ENCODE data around the gene SLC25A36. TPM values are rescaled to one million over a fixed set of nuclear protein-coding genes. Genes with fewer than 3 reads are reported as not detected.
A peak's percentile ranks its signal among the peaks of the same experiment; 100 is the strongest.

The SLC25A36 gene
- total RNA-seq (100 to 1,000 TPM in 1 of 2 donors, 10 to 100 TPM in 1; 91.7 to 105 TPM), total RNA-seq (37.7 to 106 reads per million in 2 donors)

- DNase-seq (peak; percentile 88 to 90 (median 89)), ATAC-seq (peak; percentile 98)
- H3K4me1 Mint-ChIP-seq: peaks cover 17% of the 10 kb centered on the region
Observed at GRCh38 chr3:140941434-140942220, at the start of gene SLC25A36. SLC25A36 (plus strand) TSS chr3:140941836; CDS start chr3:140942055, 219 bp downstream.

GRCh38 chr3:140896997-140897396 is 44.6 kb upstream of the SLC25A36 start:
- ATAC-seq: no peak

More at GRCh38 chr3:140941434-140942220, at the start of gene SLC25A36:
- Mint-ChIP-seq H3K4me3 (peak within 1 kb of the TSS; percentile 97), H3K27ac (peak within 1 kb of the TSS; percentile 96), H3K27me3 (no peaks in the 10 kb centered on the region), H3K36me3 (ENCODE audit: low read depth) (no peaks in the 10 kb centered on the region)
- no peaks in the 10 kb centered on the region for H3K9me3 ChIP-seq (ENCODE audit: control insufficient read depth, low read length, poor library complexity, severe bottlenecking)

GRCh38 chr3:140898340-140899180 is 43.1 kb upstream of the SLC25A36 start:
- ATAC-seq (peak; percentile 68), DNase-seq (no peak)
- Mint-ChIP-seq H3K36me3 (ENCODE audit: low read depth) (peaks cover 2% of the 10 kb centered on the region), H3K27me3 (peaks cover 57% of the 10 kb centered on the region), H3K4me1 (peaks cover 3% of the 10 kb centered on the region), H3K4me3 (no peak overlapping the region), H3K27ac (no peak overlapping the region)
- no peaks in the 10 kb centered on the region for H3K9me3 ChIP-seq (ENCODE audit: control insufficient read depth, low read length, poor library complexity, severe bottlenecking)

More at GRCh38 chr3:140896997-140897396, 44.6 kb upstream of the SLC25A36 start:
- DNase-seq: no peak
- peaks cover 2% of the 10 kb centered on the region for H3K36me3 Mint-ChIP-seq (ENCODE audit: low read depth)
- no peak overlapping the region for H3K27ac Mint-ChIP-seq
- peaks cover 66% of the 10 kb centered on the region for H3K27me3 Mint-ChIP-seq
- H3K4me3 Mint-ChIP-seq: no peak overlapping the region
- H3K9me3 ChIP-seq (ENCODE audit: control insufficient read depth, low read length, poor library complexity, severe bottlenecking): no peaks in the 10 kb centered on the region
- peaks cover 3% of the 10 kb centered on the region for H3K4me1 Mint-ChIP-seq

- ATAC-seq (no peak), DNase-seq (no peak)
- Mint-ChIP-seq H3K27ac (no peak overlapping the region), H3K4me1 (peaks cover 3% of the 10 kb centered on the region), H3K36me3 (ENCODE audit: low read depth) (peaks cover 2% of the 10 kb centered on the region), H3K4me3 (no peak overlapping the region), H3K27me3 (peaks cover 49% of the 10 kb centered on the region)
- no peaks in the 10 kb centered on the region for H3K9me3 ChIP-seq (ENCODE audit: control insufficient read depth, low read length, poor library complexity, severe bottlenecking)
Observed at GRCh38 chr3:140899363-140899762, 42.3 kb upstream of the SLC25A36 start.

GRCh38 chr3:140902791-140903190 is 38.8 kb upstream of the SLC25A36 start:
- H3K27me3 Mint-ChIP-seq: peaks cover 34% of the 10 kb centered on the region
- ATAC-seq (no peak), DNase-seq (no peak)
- peaks cover 2% of the 10 kb centered on the region for H3K36me3 Mint-ChIP-seq (ENCODE audit: low read depth)
- H3K9me3 ChIP-seq (ENCODE audit: control insufficient read depth, low read length, poor library complexity, severe bottlenecking): no peaks in the 10 kb centered on the region
- peaks cover 3% of the 10 kb centered on the region for H3K4me1 Mint-ChIP-seq
- H3K27ac Mint-ChIP-seq: no peak overlapping the region
- H3K4me3 Mint-ChIP-seq: no peak overlapping the region

GRCh38 chr3:140903196-140903595 is 38.4 kb upstream of the SLC25A36 start:
- Mint-ChIP-seq H3K27me3 (peaks cover 32% of the 10 kb centered on the region), H3K27ac (no peak overlapping the region), H3K36me3 (ENCODE audit: low read depth) (peaks cover 2% of the 10 kb centered on the region), H3K4me3 (no peak overlapping the region), H3K4me1 (peaks cover 3% of the 10 kb centered on the region)
- ATAC-seq (no peak), DNase-seq (no peak)
- H3K9me3 ChIP-seq (ENCODE audit: control insufficient read depth, low read length, poor library complexity, severe bottlenecking): no peaks in the 10 kb centered on the region

- H3K36me3 Mint-ChIP-seq (ENCODE audit: low read depth): no peaks in the 10 kb centered on the region
- H3K27ac Mint-ChIP-seq: no peak overlapping the region
Observed at GRCh38 chr3:140904521-140904920, 37.1 kb upstream of the SLC25A36 start.

GRCh38 chr3:140905559-140905958 is 36.1 kb upstream of the SLC25A36 start:
- ATAC-seq (no peak), DNase-seq (no peak)
- Mint-ChIP-seq H3K27me3 (peaks cover 29% of the 10 kb centered on the region), H3K4me1 (no peaks in the 10 kb centered on the region), H3K27ac (no peak overlapping the region), H3K36me3 (ENCODE audit: low read depth) (no peaks in the 10 kb centered on the region), H3K4me3 (no peak overlapping the region)
- no peaks in the 10 kb centered on the region for H3K9me3 ChIP-seq (ENCODE audit: control insufficient read depth, low read length, poor library complexity, severe bottlenecking)

More at GRCh38 chr3:140904521-140904920, 37.1 kb upstream of the SLC25A36 start:
- ATAC-seq (no peak), DNase-seq (no peak)
- no peak overlapping the region for H3K4me3 Mint-ChIP-seq
- no peaks in the 10 kb centered on the region for H3K4me1 Mint-ChIP-seq
- peaks cover 29% of the 10 kb centered on the region for H3K27me3 Mint-ChIP-seq
- no peaks in the 10 kb centered on the region for H3K9me3 ChIP-seq (ENCODE audit: control insufficient read depth, low read length, poor library complexity, severe bottlenecking)

GRCh38 chr3:140906785-140907184 is 34.9 kb upstream of the SLC25A36 start:
- ATAC-seq: no peak
- H3K4me1 Mint-ChIP-seq: no peaks in the 10 kb centered on the region
- no peak for DNase-seq
- no peak overlapping the region for H3K4me3 Mint-ChIP-seq
- H3K27me3 Mint-ChIP-seq: peaks cover 22% of the 10 kb centered on the region
- H3K27ac Mint-ChIP-seq: no peak overlapping the region
- no peaks in the 10 kb centered on the region for H3K9me3 ChIP-seq (ENCODE audit: control insufficient read depth, low read length, poor library complexity, severe bottlenecking)
- H3K36me3 Mint-ChIP-seq (ENCODE audit: low read depth): no peaks in the 10 kb centered on the region

- Mint-ChIP-seq H3K36me3 (ENCODE audit: low read depth) (no peaks in the 10 kb centered on the region), H3K27me3 (peaks cover 49% of the 10 kb centered on the region), H3K4me3 (peak overlapping the region; percentile 22), H3K27ac (no peak overlapping the region), H3K4me1 (no peaks in the 10 kb centered on the region)
- no peak for ATAC-seq
- no peaks in the 10 kb centered on the region for H3K9me3 ChIP-seq (ENCODE audit: control insufficient read depth, low read length, poor library complexity, severe bottlenecking)
- no peak for DNase-seq
Observed at GRCh38 chr3:140910860-140911259, 30.8 kb upstream of the SLC25A36 start.

- Mint-ChIP-seq H3K4me3 (no peak overlapping the region), H3K4me1 (no peaks in the 10 kb centered on the region), H3K27ac (no peak overlapping the region), H3K27me3 (peaks cover 46% of the 10 kb centered on the region), H3K36me3 (ENCODE audit: low read depth) (no peaks in the 10 kb centered on the region)
- DNase-seq: no peak
- no peaks in the 10 kb centered on the region for H3K9me3 ChIP-seq (ENCODE audit: control insufficient read depth, low read length, poor library complexity, severe bottlenecking)
- ATAC-seq: no peak
Observed at GRCh38 chr3:140911822-140912221, 29.8 kb upstream of the SLC25A36 start.

- DNase-seq (no peak), ATAC-seq (no peak)
- no peaks in the 10 kb centered on the region for H3K9me3 ChIP-seq (ENCODE audit: control insufficient read depth, low read length, poor library complexity, severe bottlenecking)
- no peaks in the 10 kb centered on the region for H3K36me3 Mint-ChIP-seq (ENCODE audit: low read depth)
- H3K27me3 Mint-ChIP-seq: peaks cover 48% of the 10 kb centered on the region
- no peaks in the 10 kb centered on the region for H3K4me1 Mint-ChIP-seq
- H3K27ac Mint-ChIP-seq: no peak overlapping the region
- H3K4me3 Mint-ChIP-seq: no peak overlapping the region
Observed at GRCh38 chr3:140913728-140914127, 27.9 kb upstream of the SLC25A36 start.

GRCh38 chr3:140914384-140914945 is 27.2 kb upstream of the SLC25A36 start:
- no peak for DNase-seq
- Mint-ChIP-seq H3K27ac (no peak overlapping the region), H3K36me3 (ENCODE audit: low read depth) (no peaks in the 10 kb centered on the region), H3K27me3 (peaks cover 51% of the 10 kb centered on the region), H3K4me3 (no peak overlapping the region), H3K4me1 (no peaks in the 10 kb centered on the region)
- no peaks in the 10 kb centered on the region for H3K9me3 ChIP-seq (ENCODE audit: control insufficient read depth, low read length, poor library complexity, severe bottlenecking)
- no peak for ATAC-seq
